GM12872 (cell line): Measurements from ENCODE around the gene CD99.

Experiments
- TF ChIP-seq, protein P1 (sequence below): IDR thresholded peaks from 3 replicates; pipeline ENCODE4 v1.5.1; 2011; ENCODE audit warnings: low read depth, mild to moderate bottlenecking, low read length, moderate library complexity; ENCODE audit not compliant: insufficient read depth

CD99 gene

DNA sequence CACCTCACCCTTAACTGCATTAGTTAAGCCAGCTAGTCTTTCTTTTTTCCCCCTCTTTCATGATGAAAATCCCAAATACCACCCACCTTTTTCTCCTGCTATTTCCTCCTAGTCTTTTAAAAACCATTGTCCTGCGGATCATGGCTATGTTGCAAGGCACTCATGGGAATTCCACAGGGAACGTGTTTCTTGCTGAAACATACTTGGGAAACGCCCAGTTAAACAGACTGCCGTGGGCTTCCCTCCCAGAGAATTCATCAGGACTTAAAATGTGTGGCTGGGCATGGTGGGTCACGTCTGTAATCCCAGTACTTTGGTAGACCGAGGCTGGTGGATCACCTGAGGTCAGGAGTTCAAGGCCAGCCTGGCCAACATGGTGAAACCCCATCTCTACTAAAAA is 92.9 kb downstream of the CD99 start:
- TF ChIP-seq, protein P1, sequence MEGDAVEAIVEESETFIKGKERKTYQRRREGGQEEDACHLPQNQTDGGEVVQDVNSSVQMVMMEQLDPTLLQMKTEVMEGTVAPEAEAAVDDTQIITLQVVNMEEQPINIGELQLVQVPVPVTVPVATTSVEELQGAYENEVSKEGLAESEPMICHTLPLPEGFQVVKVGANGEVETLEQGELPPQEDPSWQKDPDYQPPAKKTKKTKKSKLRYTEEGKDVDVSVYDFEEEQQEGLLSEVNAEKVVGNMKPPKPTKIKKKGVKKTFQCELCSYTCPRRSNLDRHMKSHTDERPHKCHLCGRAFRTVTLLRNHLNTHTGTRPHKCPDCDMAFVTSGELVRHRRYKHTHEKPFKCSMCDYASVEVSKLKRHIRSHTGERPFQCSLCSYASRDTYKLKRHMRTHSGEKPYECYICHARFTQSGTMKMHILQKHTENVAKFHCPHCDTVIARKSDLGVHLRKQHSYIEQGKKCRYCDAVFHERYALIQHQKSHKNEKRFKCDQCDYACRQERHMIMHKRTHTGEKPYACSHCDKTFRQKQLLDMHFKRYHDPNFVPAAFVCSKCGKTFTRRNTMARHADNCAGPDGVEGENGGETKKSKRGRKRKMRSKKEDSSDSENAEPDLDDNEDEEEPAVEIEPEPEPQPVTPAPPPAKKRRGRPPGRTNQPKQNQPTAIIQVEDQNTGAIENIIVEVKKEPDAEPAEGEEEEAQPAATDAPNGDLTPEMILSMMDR: no peak

DNA sequence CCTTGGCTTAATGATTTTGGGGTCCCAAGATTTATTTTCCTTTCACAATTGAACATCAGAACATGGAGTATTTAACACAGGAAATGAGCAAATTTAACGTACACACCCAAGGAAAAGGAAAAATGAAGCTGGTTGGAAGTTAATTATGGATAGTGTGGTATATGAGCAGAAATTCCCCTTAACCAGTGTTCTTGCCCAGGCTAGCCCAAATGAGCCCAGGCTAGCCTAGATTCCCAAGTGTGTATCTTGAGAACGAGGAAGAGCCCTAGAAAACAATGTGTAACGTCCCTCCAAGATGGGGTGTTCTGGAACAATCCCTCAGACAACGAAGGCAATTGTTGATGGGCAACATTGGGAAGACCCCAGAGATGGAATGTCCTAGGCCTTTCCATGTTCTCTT is 94.4 kb downstream of the CD99 start:
- TF ChIP-seq, protein P1: no peak

DNA sequence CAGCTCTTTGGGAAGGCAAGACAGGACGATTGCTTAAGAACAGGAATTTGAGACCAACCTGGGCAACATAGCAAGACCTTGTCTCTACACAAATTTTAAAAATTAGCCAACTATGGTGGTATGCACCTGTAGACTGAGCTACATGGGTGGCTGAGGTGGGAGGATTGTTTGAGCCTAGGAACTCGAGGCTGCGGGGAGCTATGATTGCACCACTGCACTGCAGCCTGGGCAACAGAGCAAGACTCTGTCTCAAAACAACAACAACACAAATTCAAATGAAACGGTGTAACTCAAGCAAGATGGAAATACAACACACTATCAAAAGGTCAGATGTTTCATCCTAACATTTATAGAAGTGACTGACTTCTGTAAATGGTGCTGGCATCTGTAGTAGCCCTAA is 97.9 kb downstream of the CD99 start:
- TF ChIP-seq, protein P1: no peak

DNA sequence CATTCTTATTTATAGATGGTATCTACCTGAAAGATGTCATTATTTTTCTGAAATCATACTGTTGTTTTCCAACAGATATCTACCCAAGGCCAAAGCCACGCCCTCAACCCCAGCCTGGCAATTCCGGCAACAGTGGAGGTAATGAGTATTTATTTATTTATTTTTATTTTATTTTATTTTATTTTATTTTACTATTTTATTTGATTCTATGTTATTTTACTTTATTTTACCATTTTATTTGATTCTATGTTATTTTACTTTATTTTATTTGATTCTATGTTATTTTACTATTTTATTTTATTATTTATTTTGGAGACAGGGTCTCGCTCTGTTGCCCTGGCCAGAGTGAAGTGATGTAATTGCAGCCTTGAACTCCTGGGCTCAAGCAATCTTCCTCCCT is 98.5 kb downstream of the CD99 start:
- TF ChIP-seq, protein P1: no peak
